Kidney epithelial cell (primary cell): ENCODE data around the gene ICAM2. TPM values are rescaled to one million over a fixed set of nuclear protein-coding genes. Genes with fewer than 3 reads are reported as not detected.

Experiments used
- DNase-seq: peaks from one replicate; pipeline ENCODE4 v3.0.0-alpha.2; 2010; ENCODE audit warnings: low read depth
- H3K27me3 ChIP-seq: 2 replicates; pipeline ENCODE4 v1.6.0; 2011; ENCODE audit warnings: low read length; ENCODE audit not compliant: control insufficient read depth, insufficient read depth
- H3K36me3 ChIP-seq: 2 replicates; pipeline ENCODE4 v1.5.1; 2011; ENCODE audit warnings: low read length; ENCODE audit not compliant: control insufficient read depth, insufficient read depth
- H3K4me3 ChIP-seq: 2 replicates; pipeline ENCODE4 v1.5.1; 2011; ENCODE audit warnings: low read depth, mild to moderate bottlenecking, control low read depth, low read length
- total RNA-seq: library from RNA; depleted of rRNA; stranded (reverse); fragments of >200 nt; gene quantifications from 2 replicates; pipeline ENCODE4 v1.2.3, GENCODE V29; 2015
- TF ChIP-seq, protein P1 (sequence below): IDR thresholded peaks from 2 replicates; pipeline ENCODE4 v1.5.1; 2011; ENCODE audit warnings: mild to moderate bottlenecking, moderate library complexity, low read length, control low read depth, inconsistent platforms; ENCODE audit not compliant: insufficient read depth, poor library complexity, severe bottlenecking

ICAM2 gene
- total RNA-seq, 1 donor from 2014 or later: 11.5 TPM

- no peak for DNase-seq
- H3K27me3 ChIP-seq: peaks cover 13% of the 10 kb centered on the region
- no peak overlapping the region for H3K4me3 ChIP-seq
- no peaks in the 10 kb centered on the region for H3K36me3 ChIP-seq
- TF ChIP-seq, protein P1, sequence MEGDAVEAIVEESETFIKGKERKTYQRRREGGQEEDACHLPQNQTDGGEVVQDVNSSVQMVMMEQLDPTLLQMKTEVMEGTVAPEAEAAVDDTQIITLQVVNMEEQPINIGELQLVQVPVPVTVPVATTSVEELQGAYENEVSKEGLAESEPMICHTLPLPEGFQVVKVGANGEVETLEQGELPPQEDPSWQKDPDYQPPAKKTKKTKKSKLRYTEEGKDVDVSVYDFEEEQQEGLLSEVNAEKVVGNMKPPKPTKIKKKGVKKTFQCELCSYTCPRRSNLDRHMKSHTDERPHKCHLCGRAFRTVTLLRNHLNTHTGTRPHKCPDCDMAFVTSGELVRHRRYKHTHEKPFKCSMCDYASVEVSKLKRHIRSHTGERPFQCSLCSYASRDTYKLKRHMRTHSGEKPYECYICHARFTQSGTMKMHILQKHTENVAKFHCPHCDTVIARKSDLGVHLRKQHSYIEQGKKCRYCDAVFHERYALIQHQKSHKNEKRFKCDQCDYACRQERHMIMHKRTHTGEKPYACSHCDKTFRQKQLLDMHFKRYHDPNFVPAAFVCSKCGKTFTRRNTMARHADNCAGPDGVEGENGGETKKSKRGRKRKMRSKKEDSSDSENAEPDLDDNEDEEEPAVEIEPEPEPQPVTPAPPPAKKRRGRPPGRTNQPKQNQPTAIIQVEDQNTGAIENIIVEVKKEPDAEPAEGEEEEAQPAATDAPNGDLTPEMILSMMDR: no peak
Observed at GRCh38 chr17:63961355-63962212, 58.8 kb downstream of the ICAM2 start.

- H3K36me3 ChIP-seq: no peaks in the 10 kb centered on the region
- no peak overlapping the region for H3K4me3 ChIP-seq
- TF ChIP-seq, protein P1: no peak
- DNase-seq: no peak
- peaks cover 13% of the 10 kb centered on the region for H3K27me3 ChIP-seq
Observed at GRCh38 chr17:63960430-63960829, 60.0 kb downstream of the ICAM2 start.

DNA sequence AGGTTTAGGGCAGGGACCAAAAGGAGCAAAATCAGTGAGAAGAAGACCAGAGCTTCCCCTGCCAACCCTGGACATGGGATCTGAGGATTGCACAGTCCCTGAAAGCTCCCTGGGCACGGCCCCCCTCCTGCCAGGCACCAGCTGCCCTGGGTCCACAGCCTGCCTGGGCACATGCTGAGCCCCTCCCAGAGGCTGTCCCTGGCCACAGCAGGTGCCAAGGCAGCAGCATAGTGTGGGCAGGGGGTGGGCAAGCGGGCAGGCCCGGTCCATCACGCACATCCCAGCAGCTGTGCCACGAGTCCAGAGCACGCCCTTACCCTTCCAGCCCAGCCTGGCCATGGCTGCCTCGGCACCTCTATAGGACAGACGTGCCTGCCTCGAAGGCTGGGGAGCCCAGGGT is 60.4 kb downstream of the ICAM2 start:
- TF ChIP-seq, protein P1: no peak
- no peaks in the 10 kb centered on the region for H3K36me3 ChIP-seq
- H3K27me3 ChIP-seq: peaks cover 15% of the 10 kb centered on the region
- DNase-seq: no peak
- H3K4me3 ChIP-seq: no peak overlapping the region

GRCh38 chr17:63956296-63956920 is 64.0 kb downstream of the ICAM2 start:
- TF ChIP-seq, protein P1: no peak
- H3K36me3 ChIP-seq: no peaks in the 10 kb centered on the region
- DNase-seq: no peak
- H3K27me3 ChIP-seq: peaks cover 20% of the 10 kb centered on the region
- no peak overlapping the region for H3K4me3 ChIP-seq

DNA sequence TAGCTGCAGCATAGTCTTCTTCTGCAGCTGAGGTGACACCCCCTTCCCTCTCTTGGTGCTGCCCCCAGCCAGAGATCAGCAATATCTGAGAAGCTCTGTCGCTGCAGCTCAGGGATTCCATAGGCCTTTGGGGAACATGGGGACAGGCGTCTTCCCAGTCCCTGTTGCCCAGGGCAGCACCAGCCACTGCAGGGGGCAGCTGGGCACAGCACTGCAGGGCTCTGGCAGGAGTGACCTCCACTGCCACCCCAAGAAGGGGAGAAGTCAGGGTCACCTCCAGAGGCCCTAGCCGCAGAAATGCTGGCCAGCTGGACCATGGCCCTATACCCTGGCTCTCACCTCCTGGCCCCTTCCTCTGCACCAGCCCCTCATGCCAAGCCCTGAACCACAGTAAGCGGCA is 64.6 kb downstream of the ICAM2 start:
- TF ChIP-seq, protein P1: no peak
- Histone ChIP-seq H3K27me3 (peaks cover 20% of the 10 kb centered on the region), H3K4me3 (no peak overlapping the region), H3K36me3 (no peaks in the 10 kb centered on the region)
- no peak for DNase-seq

DNA sequence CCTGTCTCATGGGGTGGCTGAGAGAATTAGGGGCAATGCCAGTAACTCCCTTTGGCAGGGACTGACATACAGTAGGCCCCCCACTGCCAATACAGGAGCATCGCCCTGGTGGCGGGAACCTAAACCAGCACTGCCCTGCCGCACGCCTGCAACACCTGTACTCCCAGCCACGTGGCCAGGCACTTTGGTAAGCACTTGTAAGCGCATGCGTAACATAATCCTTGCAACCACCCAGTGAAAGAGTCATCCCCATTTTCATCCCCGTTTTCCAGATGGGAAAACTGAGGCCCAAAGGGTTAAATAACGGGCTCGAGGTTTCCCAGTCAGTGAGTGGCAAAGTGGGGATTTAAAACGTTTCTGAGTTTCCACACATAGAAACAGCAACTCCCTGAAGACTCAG is 65.2 kb downstream of the ICAM2 start:
- TF ChIP-seq, protein P1: no peak
- peaks cover 18% of the 10 kb centered on the region for H3K27me3 ChIP-seq

More for the DNA sequence above, 65.2 kb downstream of the ICAM2 start:
- H3K36me3 ChIP-seq: no peaks in the 10 kb centered on the region
- DNase-seq: no peak
- no peak overlapping the region for H3K4me3 ChIP-seq
